Measurements from ENCODE around the gene EMP1. TPM values are rescaled to one million over a fixed set of nuclear protein-coding genes. Genes with fewer than 3 reads are reported as not detected.

EMP1 gene
- total and polyA plus RNA-seq, 2 experiments from 2014 or later, result 0.07 to 0.39 TPM

DNA sequence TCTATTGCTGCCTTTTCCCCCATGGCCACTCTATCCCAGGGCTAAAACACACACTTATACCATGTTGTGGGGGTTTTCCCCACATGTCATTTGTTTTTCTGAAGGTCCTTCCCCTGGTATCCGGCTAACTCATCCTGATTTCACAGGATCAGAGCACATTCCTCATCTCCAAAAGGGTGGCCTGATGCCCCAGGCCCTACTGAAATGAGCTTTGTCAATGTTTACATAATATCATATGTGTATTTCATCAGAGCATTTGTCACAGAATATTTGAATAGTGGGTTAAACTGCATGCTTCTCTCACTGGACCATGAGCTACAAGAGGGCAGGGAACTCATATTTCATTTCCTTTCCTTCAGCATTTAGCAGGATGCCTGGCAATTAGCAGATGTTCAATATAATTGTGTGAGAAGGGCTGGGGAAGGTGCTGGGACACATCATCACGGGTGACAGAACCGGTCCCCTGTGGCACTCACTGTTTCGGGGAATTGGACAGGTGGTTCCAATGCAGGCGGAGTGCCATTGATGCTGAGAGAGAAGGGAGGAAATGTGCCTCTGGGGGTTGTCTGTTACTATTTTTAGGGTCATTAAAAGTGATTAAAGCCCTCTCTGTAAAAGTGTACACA lies 26.8 kb downstream of the EMP1 start:
- no peak for ATAC-seq
- H3K4me2 ChIP-seq, result no peak overlapping the region

More for the DNA sequence above, 26.8 kb downstream of the EMP1 start:
- Histone ChIP-seq H3K9me2 (ENCODE audit: insufficient read depth) (no peaks in the 10 kb centered on the region), H2AFZ (no peak overlapping the region), H3K27ac (ENCODE audit: low read depth) (no peak overlapping the region), H3K4me3 (no peak overlapping the region), H3K27me3 (ENCODE audit: insufficient read depth) (no peaks in the 10 kb centered on the region), H3K36me3 (ENCODE audit: insufficient read depth) (no peaks in the 10 kb centered on the region), H4K20me1 (replicated peaks; ENCODE audit: insufficient read depth) (no peaks in the 10 kb centered on the region), H3K79me2 (replicated peaks; ENCODE audit: insufficient read depth) (no peaks in the 10 kb centered on the region), H3K4me1 (ENCODE audit: insufficient read depth) (no peaks in the 10 kb centered on the region), H3F3A (replicated peaks; ENCODE audit: low read depth) (no peaks in the 10 kb centered on the region)
- Mint-ChIP-seq H3K27me3 (ENCODE audit: insufficient read depth, low read depth, poor library complexity) (peaks cover 1% of the 10 kb centered on the region), H3K4me1 (no peaks in the 10 kb centered on the region), H3K9me3 (peaks cover 5% of the 10 kb centered on the region), H3K4me3 (no peak overlapping the region), H3K27ac (no peak overlapping the region), H3K36me3 (ENCODE audit: low read depth) (peaks cover 7% of the 10 kb centered on the region)
- TF ChIP-seq NANOG (IDR thresholded peaks at IDR 0.05; ENCODE audit: borderline replicate concordance) (no peak), STAT1 (IDR thresholded peaks at IDR 0.05; ENCODE audit: unreplicated experiment) (no peak), EZH2 (IDR thresholded peaks at IDR 0.05; ENCODE audit: low read depth, unreplicated experiment) (no peak), ZNF114 (CRISPR knock-in tag; IDR thresholded peaks at IDR 0.05) (no peak), POLR2AphosphoS5 (IDR thresholded peaks at IDR 0.05; ENCODE audit: low read depth) (no peak), JUNB (IDR thresholded peaks at IDR 0.05; ENCODE audit: unreplicated experiment) (no peak), EZH2phosphoT487 (IDR thresholded peaks at IDR 0.05; ENCODE audit: unreplicated experiment) (no peak), CREB1 (CRISPR knock-in tag; IDR thresholded peaks at IDR 0.05; ENCODE audit: low read depth) (no peak), ZNF331 (CRISPR knock-in tag; IDR thresholded peaks at IDR 0.05; ENCODE audit: low read depth) (no peak)
- TF ChIP-seq, protein P1, sequence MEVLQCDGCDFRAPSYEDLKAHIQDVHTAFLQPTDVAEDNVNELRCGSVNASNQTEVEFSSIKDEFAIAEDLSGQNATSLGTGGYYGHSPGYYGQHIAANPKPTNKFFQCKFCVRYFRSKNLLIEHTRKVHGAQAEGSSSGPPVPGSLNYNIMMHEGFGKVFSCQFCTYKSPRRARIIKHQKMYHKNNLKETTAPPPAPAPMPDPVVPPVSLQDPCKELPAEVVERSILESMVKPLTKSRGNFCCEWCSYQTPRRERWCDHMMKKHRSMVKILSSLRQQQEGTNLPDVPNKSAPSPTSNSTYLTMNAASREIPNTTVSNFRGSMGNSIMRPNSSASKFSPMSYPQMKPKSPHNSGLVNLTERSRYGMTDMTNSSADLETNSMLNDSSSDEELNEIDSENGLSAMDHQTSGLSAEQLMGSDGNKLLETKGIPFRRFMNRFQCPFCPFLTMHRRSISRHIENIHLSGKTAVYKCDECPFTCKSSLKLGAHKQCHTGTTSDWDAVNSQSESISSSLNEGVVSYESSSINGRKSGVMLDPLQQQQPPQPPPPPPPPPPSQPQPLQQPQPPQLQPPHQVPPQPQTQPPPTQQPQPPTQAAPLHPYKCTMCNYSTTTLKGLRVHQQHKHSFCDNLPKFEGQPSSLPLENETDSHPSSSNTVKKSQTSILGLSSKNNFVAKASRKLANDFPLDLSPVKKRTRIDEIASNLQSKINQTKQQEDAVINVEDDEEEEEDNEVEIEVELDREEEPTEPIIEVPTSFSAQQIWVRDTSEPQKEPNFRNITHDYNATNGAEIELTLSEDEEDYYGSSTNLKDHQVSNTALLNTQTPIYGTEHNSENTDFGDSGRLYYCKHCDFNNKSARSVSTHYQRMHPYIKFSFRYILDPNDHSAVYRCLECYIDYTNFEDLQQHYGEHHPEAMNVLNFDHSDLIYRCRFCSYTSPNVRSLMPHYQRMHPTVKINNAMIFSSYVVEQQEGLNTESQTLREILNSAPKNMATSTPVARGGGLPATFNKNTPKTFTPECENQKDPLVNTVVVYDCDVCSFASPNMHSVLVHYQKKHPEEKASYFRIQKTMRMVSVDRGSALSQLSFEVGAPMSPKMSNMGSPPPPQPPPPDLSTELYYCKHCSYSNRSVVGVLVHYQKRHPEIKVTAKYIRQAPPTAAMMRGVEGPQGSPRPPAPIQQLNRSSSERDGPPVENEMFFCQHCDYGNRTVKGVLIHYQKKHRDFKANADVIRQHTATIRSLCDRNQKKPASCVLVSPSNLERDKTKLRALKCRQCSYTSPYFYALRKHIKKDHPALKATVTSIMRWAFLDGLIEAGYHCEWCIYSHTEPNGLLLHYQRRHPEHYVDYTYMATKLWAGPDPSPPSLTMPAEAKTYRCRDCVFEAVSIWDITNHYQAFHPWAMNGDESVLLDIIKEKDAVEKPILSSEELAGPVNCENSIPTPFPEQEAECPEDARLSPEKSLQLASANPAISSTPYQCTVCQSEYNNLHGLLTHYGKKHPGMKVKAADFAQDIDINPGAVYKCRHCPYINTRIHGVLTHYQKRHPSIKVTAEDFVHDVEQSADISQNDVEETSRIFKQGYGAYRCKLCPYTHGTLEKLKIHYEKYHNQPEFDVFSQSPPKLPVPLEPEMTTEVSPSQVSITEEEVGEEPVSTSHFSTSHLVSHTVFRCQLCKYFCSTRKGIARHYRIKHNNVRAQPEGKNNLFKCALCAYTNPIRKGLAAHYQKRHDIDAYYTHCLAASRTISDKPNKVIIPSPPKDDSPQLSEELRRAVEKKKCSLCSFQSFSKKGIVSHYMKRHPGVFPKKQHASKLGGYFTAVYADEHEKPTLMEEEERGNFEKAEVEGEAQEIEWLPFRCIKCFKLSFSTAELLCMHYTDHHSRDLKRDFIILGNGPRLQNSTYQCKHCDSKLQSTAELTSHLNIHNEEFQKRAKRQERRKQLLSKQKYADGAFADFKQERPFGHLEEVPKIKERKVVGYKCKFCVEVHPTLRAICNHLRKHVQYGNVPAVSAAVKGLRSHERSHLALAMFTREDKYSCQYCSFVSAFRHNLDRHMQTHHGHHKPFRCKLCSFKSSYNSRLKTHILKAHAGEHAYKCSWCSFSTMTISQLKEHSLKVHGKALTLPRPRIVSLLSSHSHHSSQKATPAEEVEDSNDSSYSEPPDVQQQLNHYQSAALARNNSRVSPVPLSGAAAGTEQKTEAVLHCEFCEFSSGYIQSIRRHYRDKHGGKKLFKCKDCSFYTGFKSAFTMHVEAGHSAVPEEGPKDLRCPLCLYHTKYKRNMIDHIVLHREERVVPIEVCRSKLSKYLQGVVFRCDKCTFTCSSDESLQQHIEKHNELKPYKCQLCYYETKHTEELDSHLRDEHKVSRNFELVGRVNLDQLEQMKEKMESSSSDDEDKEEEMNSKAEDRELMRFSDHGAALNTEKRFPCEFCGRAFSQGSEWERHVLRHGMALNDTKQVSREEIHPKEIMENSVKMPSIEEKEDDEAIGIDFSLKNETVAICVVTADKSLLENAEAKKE (CRISPR knock-in tag; IDR thresholded peaks at IDR 0.05), result no peak
- TF ChIP-seq, protein P2, sequence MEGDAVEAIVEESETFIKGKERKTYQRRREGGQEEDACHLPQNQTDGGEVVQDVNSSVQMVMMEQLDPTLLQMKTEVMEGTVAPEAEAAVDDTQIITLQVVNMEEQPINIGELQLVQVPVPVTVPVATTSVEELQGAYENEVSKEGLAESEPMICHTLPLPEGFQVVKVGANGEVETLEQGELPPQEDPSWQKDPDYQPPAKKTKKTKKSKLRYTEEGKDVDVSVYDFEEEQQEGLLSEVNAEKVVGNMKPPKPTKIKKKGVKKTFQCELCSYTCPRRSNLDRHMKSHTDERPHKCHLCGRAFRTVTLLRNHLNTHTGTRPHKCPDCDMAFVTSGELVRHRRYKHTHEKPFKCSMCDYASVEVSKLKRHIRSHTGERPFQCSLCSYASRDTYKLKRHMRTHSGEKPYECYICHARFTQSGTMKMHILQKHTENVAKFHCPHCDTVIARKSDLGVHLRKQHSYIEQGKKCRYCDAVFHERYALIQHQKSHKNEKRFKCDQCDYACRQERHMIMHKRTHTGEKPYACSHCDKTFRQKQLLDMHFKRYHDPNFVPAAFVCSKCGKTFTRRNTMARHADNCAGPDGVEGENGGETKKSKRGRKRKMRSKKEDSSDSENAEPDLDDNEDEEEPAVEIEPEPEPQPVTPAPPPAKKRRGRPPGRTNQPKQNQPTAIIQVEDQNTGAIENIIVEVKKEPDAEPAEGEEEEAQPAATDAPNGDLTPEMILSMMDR (conservative IDR thresholded peaks at IDR 0.05; ENCODE audit: low read depth in 2 of 2), result no peak
- TF ChIP-seq, protein P3, sequence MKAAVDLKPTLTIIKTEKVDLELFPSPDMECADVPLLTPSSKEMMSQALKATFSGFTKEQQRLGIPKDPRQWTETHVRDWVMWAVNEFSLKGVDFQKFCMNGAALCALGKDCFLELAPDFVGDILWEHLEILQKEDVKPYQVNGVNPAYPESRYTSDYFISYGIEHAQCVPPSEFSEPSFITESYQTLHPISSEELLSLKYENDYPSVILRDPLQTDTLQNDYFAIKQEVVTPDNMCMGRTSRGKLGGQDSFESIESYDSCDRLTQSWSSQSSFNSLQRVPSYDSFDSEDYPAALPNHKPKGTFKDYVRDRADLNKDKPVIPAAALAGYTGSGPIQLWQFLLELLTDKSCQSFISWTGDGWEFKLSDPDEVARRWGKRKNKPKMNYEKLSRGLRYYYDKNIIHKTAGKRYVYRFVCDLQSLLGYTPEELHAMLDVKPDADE (IDR thresholded peaks at IDR 0.05), result no peak
- TF ChIP-seq, protein P4, sequence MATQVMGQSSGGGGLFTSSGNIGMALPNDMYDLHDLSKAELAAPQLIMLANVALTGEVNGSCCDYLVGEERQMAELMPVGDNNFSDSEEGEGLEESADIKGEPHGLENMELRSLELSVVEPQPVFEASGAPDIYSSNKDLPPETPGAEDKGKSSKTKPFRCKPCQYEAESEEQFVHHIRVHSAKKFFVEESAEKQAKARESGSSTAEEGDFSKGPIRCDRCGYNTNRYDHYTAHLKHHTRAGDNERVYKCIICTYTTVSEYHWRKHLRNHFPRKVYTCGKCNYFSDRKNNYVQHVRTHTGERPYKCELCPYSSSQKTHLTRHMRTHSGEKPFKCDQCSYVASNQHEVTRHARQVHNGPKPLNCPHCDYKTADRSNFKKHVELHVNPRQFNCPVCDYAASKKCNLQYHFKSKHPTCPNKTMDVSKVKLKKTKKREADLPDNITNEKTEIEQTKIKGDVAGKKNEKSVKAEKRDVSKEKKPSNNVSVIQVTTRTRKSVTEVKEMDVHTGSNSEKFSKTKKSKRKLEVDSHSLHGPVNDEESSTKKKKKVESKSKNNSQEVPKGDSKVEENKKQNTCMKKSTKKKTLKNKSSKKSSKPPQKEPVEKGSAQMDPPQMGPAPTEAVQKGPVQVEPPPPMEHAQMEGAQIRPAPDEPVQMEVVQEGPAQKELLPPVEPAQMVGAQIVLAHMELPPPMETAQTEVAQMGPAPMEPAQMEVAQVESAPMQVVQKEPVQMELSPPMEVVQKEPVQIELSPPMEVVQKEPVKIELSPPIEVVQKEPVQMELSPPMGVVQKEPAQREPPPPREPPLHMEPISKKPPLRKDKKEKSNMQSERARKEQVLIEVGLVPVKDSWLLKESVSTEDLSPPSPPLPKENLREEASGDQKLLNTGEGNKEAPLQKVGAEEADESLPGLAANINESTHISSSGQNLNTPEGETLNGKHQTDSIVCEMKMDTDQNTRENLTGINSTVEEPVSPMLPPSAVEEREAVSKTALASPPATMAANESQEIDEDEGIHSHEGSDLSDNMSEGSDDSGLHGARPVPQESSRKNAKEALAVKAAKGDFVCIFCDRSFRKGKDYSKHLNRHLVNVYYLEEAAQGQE (IDR thresholded peaks at IDR 0.05; ENCODE audit: unreplicated experiment), result no peak
- no peak for DNase-seq (ENCODE audit: low spot score)

Measured in GM23338 (cell line).